GM13977 (cell line): ENCODE results near the gene AP2A1.

ENCODE experiments used
- DNase-seq: peaks from one replicate; pipeline ENCODE4 v3.0.0; 2012; ENCODE audit warnings: low spot score
- in situ Hi-C: fragments of 300-500 bp; cut with MboI; formaldehyde crosslinking; loops from one replicate; pipeline ENCODE4 v1.12.0; 2022; ENCODE audit warnings: low sequenced_read_pairs, low pct_unique_long_range_greater_than_20kb, mixed read lengths, inconsistent platforms; ENCODE audit not compliant: unreplicated experiment
- TF ChIP-seq, protein P1 (sequence below): IDR thresholded peaks from 2 replicates; pipeline ENCODE4 v1.5.1; 2012; ENCODE audit warnings: mild to moderate bottlenecking, control low read depth; ENCODE audit not compliant: insufficient read depth; ENCODE audit errors: extremely low read depth, missing control alignments

AP2A1 gene

DNA sequence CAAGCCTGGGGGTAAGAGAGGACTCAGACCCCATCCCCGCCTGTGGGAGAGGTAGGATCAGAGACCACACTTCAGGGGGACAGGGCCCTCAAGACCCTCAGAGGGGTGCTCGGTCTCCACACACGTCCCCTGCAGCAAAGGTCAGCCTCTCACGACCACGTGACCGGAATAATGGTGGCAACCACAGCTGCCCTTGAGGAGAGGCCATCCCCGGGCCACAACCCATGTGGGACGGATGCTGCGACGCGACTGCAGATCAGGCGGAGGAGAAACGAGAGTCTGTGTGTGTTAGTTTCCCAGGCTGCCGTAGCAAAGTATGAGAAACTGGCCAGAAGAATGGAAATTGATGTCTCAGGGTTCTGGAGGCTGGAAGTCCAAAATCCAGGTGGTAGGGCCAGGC lies 60.2 kb downstream of the AP2A1 start:
- DNase-seq = no peak
- TF ChIP-seq, protein P1, sequence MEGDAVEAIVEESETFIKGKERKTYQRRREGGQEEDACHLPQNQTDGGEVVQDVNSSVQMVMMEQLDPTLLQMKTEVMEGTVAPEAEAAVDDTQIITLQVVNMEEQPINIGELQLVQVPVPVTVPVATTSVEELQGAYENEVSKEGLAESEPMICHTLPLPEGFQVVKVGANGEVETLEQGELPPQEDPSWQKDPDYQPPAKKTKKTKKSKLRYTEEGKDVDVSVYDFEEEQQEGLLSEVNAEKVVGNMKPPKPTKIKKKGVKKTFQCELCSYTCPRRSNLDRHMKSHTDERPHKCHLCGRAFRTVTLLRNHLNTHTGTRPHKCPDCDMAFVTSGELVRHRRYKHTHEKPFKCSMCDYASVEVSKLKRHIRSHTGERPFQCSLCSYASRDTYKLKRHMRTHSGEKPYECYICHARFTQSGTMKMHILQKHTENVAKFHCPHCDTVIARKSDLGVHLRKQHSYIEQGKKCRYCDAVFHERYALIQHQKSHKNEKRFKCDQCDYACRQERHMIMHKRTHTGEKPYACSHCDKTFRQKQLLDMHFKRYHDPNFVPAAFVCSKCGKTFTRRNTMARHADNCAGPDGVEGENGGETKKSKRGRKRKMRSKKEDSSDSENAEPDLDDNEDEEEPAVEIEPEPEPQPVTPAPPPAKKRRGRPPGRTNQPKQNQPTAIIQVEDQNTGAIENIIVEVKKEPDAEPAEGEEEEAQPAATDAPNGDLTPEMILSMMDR = no peak
- in situ Hi-C loops = no loop called here

DNA sequence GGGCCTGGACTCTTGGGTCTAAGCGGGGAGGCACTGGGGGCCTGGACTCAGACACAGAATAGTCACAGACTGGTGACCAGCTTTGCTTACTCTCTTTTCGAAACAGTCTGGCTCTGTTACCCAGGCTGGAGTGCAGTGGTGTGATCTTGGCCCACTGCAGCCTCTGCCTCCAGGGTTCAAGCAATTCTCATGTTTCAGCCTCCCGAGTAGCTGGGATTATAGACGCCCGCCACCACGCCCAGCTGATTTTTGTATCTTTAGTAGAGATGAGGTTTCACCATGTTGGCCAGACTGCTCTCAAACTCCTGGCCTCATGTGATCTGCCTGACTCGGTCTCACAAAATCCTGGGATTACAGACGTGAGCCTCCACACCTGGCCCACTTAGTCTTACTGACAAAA lies 62.4 kb downstream of the AP2A1 start:
- TF ChIP-seq, protein P1 = no peak

DNA sequence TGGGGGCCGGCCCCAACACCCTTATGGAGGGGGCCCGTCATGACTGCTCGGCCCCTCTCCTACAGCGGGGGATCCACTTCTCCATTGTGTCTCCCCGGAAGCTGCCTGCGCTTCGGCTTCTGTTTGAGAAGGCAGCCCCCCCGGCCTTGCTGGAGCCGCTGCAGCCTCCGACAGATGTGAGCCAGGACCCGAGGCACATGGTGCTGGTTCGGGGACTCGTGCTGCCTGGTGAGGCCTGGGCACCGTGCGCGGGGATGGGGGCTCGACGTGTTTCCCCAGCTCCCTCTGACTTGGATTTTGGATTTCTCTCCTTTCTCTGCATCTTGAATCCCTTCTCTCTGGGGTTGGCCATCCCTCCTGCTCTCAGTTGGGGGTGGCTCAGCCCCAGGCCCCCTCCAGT lies 62.9 kb downstream of the AP2A1 start:
- in situ Hi-C loops = no loop called here
- no peak for DNase-seq

More for the DNA sequence above, 62.4 kb downstream of the AP2A1 start:
- DNase-seq = no peak
- in situ Hi-C loops = no loop called here

DNA sequence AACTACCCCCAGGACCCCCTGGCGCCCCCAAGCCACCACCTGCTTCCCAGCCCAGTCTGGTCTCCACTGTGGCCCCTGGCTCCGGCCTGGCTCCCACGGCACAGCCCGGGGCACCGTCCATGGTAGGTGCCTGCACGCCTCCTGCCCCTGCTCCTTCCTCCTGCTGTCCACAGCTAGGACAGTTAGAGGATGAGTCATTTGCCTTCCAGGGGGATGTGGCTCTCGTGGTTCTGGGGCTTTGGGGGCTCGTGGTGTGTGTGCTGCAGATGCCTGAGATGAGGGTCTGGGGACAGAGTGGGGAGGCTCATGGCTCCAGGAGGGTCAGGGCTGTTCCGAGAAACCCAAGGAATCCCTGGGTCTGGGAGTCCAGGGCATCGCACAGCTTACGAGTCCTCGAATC lies 64.0 kb downstream of the AP2A1 start:
- in situ Hi-C loops = no loop called here
- TF ChIP-seq, protein P1 = no peak
- no peak for DNase-seq

More for the DNA sequence above, 62.9 kb downstream of the AP2A1 start:
- TF ChIP-seq, protein P1 = no peak

DNA sequence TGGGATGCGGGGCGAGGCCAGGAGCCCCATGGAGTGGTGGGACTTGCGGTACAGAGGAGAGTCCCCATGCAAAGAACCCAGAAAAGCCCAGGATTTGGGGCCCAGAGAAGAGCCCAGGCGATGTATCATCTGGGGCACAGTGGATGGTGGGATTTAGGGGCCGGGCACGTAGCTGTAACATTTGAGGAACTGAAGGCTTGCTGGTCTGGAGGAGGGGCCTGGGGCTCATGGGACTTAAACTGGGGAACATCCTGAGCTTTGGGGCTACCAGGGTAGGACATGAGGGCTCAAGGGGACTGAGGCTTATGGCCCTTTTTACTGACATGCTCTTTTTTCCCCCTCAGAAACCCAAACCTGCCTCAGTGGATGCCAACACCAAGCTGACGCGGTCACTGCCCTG lies 64.8 kb downstream of the AP2A1 start:
- in situ Hi-C loops = no loop called here
- DNase-seq = no peak

DNA sequence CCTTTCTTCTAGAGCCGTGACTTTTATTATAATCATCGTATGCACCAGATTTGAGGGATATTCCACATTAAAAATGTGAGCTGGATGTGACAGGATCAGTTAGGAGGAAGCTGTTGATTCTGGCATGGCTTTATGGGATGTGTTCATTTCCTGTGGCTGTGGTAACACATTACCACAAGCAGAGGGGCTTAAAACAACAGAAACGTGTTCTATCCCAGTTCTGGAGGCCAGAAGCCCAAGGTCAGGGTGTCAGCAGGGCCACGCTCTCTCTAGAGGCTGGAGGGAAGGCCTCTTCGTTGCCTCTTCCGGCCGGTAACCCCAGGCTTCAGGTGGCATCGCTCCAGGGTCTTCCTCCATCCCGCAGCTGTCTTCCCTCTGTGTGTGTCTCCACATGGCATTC lies 65.8 kb downstream of the AP2A1 start:
- no peak for DNase-seq
- in situ Hi-C loops = no loop called here
- TF ChIP-seq, protein P1 = no peak

More for the DNA sequence above, 64.8 kb downstream of the AP2A1 start:
- TF ChIP-seq, protein P1 = no peak

DNA sequence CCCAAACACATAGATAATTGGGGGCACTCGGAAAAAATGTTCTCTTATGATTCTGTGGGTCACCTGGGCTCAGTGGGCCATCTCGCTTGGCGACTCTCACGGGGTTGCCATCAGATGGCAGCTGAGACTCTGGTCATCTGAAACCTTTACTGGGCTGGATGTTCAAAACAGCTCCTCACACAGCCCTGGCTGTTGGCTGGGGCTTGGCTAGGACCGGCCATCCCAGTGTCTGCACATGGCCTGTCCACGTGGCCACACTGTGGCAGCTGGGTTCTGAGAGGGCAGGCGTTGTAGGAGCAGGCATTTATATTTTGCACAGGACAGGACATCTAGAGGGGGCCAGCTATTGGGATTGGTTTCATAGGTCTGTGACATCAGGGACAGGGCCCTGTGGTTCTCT lies 66.8 kb downstream of the AP2A1 start:
- TF ChIP-seq, protein P1 = no peak
- in situ Hi-C loops = no loop called here
- DNase-seq = no peak
